Measurements from ENCODE around the gene PPFIBP2. TPM values are rescaled to one million over a fixed set of nuclear protein-coding genes. Genes with fewer than 3 reads are reported as not detected.
"Not testable (repeated sequence)": the region's sequence is repeated elsewhere in the genome, so short reads cannot be mapped to it uniquely, and the experiment has no call there.

PPFIBP2 gene
- total RNA-seq, 1 experiment from 2014 or later = 6.5 TPM

- no peak for DNase-seq (ENCODE audit: low read depth)
Measured at GRCh38 chr11:7499081-7499480, 14.7 kb upstream of the PPFIBP2 start.

DNA sequence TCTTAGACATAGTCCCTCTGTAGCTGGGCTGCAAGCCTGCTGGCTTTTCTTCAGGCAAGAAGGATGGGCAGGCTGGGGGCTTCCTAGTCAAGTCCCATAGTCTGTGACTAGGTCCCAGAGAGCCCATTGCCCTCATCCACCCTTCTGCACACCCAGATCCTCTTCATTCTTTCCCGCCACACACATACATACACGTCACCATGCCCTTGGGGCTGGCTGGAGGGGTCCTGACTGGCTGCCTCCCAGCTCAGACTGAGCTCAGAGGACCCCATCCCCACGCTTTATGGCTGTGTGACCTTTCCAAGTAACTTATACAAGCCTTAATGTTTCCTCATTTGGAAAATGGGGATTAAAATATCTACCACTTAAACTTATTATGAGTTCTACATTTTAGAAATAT is 13.5 kb upstream of the PPFIBP2 start:
- no peak for DNase-seq (ENCODE audit: low read depth)

DNA sequence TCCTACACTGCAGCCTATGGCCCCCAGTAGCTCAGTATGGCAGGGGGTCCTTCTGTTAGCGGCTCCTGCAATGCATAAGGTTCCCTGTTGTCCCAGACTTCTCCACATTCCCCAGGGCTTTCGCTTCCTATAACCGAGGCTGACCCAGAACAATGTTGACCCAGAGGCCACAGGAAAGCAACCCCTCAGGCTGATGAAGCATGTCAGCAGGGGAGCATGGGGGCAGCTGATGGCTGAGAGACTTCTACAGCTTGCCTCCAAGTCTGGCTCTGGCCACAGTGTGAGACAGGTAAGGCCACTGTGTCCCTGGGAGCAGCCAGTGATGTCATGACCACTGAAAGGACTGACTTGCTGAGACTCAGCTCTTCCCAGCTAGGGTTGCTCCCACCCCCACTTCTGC is 12.5 kb upstream of the PPFIBP2 start:
- no peak for DNase-seq (ENCODE audit: low read depth)

DNA sequence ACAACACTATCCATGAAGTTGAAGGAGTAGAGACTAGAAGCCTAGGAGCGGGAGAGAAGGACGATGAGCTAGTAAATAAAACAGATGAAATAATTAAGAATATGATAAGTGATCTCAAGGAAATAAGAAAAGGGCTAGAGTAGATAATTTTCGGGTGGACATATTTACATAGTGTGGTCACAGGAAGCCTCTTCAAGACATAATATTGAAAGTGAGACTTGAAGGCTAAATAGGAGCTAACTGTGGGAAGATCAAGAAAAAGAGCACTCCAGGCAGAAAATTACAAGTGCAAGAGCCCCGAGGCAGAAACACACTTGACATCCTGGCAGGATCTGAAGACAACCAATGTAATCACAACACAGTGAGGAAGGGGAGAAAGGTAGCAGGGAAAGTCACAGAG is 11.9 kb upstream of the PPFIBP2 start:
- DNase-seq (ENCODE audit: low read depth) = no peak

DNA sequence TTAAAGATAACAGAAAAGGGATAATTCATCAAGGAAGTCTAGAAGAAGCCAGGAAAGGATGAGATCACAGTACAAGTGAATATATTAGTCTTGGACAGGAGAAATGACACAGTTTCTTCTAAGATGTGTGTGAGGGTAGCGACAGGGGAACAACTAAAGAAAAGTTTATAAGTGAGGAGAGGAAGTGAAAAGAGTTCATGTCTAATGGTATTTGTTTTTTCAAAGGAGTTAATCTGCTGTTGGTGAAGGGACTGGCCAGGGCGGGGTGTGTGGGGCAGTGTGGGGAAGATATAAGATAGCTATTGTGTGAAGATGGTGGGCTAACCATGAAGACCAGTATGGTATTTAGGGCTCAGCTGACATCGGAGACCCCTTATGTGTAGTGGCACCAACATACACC is 7.6 kb upstream of the PPFIBP2 start:
- no peak for DNase-seq (ENCODE audit: low read depth)

GRCh38 chr11:7508087-7508486 is 5.7 kb upstream of the PPFIBP2 start:
- no peak for DNase-seq (ENCODE audit: low read depth)

DNA sequence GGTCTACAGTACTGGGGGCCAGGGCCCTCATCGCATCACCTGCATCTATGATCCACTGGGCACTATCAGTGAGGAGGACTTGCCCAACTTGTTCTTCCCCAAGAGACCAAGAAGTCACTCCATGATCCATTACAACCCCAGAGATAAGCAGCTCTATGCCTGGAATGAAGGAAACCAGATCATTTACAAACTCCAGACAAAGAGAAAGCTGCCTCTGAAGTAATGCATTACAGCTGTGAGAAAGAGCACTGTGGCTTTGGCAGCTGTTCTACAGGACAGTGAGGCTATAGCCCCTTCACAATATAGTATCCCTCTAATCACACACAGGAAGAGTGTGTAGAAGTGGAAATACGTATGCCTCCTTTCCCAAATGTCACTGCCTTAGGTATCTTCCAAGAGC is 3.8 kb upstream of the PPFIBP2 start:
- no peak for DNase-seq (ENCODE audit: low read depth)

DNA sequence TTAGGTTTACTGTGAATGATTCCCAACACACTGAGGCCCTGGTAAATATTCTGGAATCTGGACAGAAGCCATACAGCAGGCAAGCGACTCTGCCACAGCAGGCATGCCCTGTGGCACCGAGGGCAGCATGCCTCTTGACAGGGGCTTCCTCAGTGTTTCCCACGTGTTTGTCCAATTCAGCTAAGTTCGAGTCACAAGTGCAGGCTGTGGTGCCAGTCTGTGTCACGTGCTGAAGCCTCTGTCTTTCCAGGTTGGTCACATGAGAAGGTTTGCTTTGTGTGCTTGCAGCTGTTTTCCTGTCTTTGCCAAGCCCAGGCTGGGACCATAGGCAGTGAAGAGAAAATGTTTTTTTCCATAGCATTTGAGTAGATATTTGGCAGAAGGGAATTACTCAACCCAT is 2.4 kb upstream of the PPFIBP2 start:
- no peak for DNase-seq (ENCODE audit: low read depth)

GRCh38 chr11:7512525-7513233 is 1.1 kb upstream of the PPFIBP2 start:
- peak; percentile 43 for DNase-seq (ENCODE audit: low read depth)

- no peak for DNase-seq (ENCODE audit: low read depth)
Measured at GRCh38 chr11:7514099-7514591, 346 bp downstream of the PPFIBP2 start.

DNA sequence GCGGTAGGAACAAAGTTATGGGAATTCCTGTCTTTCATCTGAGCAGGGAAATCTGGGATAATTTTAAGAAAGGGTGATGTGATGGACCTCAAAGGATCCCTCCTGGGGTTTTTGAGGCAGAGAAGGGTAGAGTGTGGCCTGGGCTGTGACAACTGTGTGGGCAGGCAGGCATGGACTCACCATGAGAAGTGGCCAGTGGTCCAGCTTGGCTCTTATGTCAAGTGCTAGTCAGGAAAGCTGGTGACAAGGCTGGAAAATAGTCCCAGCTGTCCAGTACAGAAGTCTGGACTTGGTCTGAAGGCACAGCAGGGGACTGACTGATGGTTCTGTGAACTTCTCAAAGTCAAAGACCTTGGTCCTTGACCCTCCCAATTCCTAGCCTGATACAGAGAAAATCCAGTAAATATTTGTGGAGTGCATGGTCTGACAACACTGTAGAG is 1.7 kb downstream of the PPFIBP2 start:
- DNase-seq (ENCODE audit: low read depth) = no peak

DNA sequence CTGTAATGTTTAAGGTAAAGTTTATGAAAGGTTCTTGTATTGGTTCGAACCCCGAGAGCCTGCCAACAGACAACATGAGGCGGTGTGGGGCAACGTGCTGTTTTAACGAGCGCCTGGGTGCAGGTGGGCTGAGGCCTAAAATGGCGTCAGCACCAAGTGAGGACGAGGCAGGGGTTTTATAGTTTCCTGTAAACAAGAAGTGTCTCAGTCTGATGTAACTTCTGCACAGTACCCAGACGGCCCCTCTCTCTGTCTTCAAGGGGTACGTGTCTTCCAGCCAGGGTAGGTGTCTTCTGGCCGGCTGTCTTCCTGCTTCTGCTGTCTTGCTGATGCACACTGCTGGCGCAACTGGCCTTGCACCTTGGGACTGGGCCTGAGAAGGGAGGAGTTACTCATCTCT is 2.7 kb downstream of the PPFIBP2 start:
- no peak for DNase-seq (ENCODE audit: low read depth)

GRCh38 chr11:7517743-7518142 is 3.9 kb downstream of the PPFIBP2 start:
- not testable (repeated sequence) for DNase-seq (ENCODE audit: low read depth)

DNA sequence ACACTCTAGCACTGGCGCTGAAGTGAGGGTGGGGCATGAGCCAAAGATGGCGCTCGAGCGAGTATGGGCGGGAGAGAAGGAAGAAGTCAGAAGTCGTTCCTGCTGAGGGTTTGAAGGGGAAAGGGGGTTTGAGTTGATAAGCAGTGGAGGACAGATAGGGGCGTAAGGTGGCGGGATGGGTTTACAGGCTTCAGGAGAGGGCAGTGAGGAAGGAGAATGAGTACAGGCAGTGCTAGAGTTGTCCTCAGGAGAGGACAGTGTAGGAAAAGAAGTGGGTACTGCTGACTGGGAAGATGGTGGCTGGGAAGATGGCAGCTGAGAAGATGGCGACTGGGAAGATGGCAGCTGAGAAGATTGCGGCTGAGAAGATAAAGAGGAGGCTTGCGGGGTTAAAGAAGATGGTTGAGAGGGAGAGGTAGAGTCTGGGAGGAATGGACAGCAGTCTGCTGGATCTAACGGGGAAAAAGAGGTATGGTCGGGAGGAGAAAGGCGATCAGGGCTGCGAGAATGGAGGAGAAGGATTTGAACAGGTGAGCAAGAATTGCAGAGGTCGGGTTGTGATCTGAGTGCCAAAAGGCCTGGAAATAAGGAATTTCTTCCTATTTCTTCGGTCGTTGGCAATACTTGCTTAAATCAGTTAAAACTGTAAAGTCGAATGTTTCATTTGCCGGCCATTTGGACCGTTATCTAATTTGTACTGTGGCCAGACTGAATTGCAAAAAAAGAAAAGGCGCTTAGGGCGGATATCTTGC is 5.2 kb downstream of the PPFIBP2 start:
- DNase-seq (ENCODE audit: low read depth) = no peak

DNA sequence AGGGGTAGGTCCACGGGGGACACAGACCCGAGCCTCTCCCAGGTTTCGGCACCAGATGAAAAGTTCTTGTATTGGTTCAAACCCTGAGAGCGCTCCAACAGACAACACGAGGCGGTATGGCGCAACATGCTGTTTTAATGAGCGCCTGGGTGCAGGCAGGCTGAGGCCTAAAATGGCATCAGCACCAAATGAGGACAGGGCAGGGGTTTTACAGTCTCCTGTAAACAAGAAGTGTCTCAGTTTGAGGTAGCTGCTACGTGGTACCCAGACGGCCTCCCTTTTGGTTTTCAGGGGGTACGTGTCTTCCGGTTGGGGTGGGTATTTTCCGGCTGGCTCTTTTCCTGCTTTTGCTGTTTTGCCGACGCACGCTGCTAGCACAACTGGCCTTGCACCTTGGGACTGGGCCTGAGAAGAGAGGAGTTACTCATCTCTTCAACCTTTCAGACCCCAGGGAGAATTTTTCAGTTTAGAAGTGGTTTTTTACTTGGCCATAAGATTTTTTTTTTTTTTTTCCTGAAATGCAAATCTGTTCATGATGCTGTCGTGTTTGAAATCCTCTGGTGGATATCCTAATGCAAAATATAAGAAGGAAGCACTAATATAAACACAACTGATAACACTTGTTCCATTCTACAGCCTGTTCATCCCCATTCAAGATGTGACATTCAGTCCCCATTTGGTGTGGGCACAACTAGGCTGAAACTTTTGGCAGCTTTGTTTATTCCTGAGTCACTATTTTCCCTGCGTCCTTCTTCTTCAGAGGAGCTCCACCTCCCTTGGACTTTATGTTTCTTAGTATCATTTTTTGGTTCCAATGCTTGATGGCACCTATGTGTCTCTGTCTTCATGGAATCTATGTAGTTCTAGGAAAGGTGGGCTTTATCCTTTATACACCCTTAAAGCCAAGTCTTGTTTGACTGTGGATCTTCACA is 6.5 kb downstream of the PPFIBP2 start:
- no peak for DNase-seq (ENCODE audit: low read depth)

DNA sequence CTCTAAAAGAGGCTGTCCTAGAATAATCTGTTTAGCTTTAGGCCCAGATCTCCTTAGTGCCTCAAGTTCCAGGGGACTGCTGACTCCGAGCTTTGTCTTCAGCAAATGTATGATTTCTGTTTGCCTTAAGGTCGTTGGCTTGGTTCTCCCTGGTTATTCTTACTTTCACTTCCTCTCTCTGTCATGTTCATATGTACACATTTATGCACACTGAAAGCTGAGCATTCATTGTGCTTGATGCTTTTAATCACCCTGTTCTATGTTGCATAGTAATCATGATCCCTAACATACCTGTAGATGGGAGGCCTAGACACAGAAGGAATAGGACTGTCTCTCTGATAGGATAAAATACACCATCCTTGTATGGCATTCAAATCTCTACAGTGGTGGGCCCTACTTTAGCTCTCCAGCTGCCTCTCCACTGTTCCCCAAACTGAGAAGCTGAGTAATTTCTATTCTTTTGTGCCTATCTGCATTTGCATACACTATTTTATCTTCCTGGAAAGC is 7.2 kb downstream of the PPFIBP2 start:
- DNase-seq (ENCODE audit: low read depth) = no peak

DNA sequence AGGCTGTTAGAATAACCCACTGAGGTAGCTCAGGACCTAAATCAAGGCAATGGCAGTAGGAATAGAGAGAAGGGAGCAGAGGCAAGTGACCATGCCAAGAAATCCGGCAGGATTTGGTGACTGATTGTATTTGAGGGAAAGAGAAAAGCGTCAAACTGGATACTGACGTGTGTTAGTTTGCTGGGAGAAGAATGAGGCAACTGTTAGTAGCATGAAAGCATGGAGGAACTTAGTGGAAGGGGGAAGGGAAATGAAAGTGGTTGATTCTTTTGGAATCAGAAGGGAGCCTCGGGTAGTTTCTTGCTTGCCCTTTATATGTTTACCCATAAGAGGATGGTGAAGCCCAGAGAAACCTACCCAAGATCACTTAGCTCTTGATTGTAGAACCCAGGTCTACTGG is 8.3 kb downstream of the PPFIBP2 start:
- no peak for DNase-seq (ENCODE audit: low read depth)

DNA sequence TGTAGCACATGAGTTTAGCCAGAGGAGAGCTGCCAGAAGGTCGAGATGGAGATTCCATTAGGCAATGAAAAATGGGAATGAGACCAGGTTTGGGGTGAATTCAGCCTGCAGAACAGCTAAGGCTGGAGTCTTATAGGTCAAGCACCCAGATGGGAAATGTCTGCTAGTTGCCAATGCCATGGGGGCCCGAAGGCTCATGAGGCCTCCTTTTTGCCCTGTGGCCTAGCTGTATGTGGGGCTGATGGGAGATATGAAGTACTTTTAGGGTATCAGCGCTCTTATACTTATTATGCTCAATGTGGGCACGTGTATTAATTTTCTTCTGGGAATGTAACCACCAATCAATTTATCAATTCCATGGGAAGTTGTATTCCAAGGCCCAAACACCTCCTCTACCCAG is 8.7 kb downstream of the PPFIBP2 start:
- no peak for DNase-seq (ENCODE audit: low read depth)

- DNase-seq (ENCODE audit: low read depth) = no peak
Measured at GRCh38 chr11:7523416-7524210, 9.8 kb downstream of the PPFIBP2 start.

GRCh38 chr11:7524462-7525235 is 10.8 kb downstream of the PPFIBP2 start:
- no peak for DNase-seq (ENCODE audit: low read depth)

Data from RPMI7951 (cell line).